Brain pericyte (primary cell): ENCODE results near the gene CDH20.
A peak's percentile ranks its signal among the peaks of the same experiment; 100 is the strongest.

ENCODE experiments used
- DNase-seq: peaks from one replicate; pipeline ENCODE4 v3.0.0-alpha.2; 2012; ENCODE audit warnings: low read depth, low spot score

Gene CDH20

GRCh38 chr18:61531182-61531581 lies 198.0 kb downstream of the CDH20 start:
- no peak for DNase-seq

DNA sequence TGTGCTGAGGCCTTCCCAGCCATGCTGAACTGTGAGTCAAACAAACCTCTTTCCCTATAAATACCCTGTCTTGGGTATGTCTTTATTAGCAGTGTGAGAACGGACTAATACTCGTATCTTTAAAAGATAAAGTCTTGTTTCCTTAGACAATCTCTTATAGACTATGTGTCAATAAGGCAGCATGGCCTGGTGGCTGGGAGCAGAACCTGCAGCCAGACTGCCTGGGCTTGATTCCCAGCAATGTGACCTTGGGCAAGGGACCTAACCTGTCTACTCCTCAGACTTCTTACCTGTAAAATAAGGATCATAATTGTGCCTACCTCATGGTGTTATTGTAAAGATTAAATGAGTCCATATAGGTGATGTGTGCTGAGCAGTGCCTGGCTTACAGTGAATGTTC lies 198.7 kb downstream of the CDH20 start:
- DNase-seq = no peak

DNA sequence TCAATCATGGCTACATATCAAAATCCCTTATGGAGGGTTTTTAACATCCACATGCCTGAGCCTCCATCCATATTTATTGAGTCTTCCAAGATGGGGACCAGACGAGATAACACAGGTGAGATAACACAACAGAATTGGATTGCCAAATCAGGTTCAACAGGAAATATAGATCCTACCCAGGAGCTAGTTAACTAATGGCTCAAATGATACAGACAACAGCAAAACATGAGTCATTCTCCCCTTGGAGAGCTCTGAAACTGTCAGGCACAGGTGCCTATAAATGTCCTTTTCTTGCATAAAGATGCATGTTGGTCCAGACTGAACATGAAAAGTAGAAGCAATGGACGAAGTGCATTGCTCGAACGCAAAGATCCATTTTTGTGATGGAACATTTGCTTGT lies 202.2 kb downstream of the CDH20 start:
- no peak for DNase-seq

GRCh38 chr18:61541673-61542072 lies 208.4 kb downstream of the CDH20 start:
- DNase-seq = no peak

GRCh38 chr18:61542596-61542995 lies 209.4 kb downstream of the CDH20 start:
- DNase-seq = no peak

GRCh38 chr18:61543518-61543917 lies 210.3 kb downstream of the CDH20 start:
- no peak for DNase-seq

DNA sequence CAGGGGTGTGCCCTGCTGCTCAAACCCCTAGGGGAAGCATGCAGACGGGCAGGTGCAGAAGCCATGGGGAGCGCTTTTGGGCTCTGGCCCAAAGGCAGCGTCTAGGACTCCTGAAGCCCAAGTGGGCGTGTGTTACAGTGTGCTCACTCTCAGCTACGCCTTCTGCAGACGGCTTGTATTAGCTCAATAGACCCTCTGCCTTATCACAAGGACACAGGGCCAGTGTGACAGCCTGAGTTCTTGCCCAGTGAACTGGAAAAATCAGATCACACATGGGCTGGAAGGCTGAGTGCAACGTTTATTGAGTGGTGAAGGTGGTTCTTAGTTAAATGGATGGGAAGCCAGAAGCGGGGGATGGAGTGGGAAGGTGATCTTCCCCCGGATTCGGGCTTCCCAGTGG lies 210.9 kb downstream of the CDH20 start:
- no peak for DNase-seq

- no peak for DNase-seq
Measured at GRCh38 chr18:61545281-61546245, 212.3 kb downstream of the CDH20 start.

DNA sequence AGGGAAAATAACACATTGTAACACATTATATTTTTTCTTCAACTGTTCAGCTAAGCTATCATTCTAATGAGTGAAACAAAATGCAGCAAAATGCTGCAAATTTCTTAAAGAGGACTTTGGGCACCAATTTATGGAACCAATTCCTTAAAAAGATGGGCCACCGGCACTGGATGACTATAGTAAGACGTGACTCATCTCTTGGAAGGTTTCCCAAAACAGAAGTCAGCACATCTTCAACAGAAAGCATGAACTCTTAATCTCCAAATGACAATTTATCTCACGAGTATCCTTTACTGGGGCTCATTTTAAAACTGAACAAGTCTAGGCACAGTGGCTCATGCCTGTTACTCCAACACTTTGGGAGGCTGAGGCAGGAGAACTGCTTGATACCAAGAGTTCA lies 213.4 kb downstream of the CDH20 start:
- no peak for DNase-seq

DNA sequence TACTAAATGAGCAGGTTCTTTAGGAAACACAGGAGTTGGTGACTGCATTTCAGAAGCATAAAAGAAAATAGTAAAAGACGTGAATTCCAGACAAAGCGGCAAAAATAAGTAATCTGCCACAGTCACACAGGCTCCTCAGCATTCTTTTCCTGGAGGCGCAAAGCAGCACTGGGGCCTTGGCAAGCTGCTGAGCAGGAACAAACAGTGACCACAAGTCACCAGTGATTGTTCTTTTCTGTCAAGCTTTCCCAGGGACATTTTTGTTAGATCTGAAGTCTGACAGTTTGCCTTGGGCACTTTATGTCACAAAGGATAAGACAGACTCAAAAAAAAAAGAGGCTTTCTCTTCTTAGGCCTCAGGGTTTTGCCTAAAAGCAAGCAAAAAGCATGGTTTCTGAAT lies 216.2 kb downstream of the CDH20 start:
- no peak for DNase-seq

- no peak for DNase-seq
Measured at GRCh38 chr18:61549889-61550288, 216.7 kb downstream of the CDH20 start.

DNA sequence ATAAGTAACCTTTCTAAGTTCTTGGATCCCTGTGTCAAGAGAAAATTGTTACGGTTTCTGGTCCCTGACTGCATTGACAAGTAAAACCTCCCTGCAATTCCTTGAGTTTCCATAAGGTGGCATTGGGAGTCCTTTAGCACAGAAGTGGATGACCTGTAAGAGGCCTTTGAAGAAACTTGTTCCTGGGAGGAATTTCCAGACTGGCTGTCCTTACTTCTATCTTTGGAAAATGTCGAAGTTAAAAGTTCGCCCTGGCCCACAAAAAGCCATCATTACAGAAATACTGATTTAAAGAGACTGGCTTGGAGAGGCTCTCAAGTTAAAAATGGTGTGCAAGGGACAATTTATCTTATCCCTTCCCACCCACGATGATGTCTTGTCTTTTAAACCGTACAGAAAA lies 218.4 kb downstream of the CDH20 start:
- DNase-seq = peak; percentile 52

- DNase-seq = no peak
Measured at GRCh38 chr18:61553045-61553659, 219.9 kb downstream of the CDH20 start.

- no peak for DNase-seq
Measured at GRCh38 chr18:61554117-61554776, 221.0 kb downstream of the CDH20 start.

- DNase-seq = no peak
Measured at GRCh38 chr18:61554946-61555361, 221.7 kb downstream of the CDH20 start.

- no peak for DNase-seq
Measured at GRCh38 chr18:61556316-61556715, 223.1 kb downstream of the CDH20 start.

GRCh38 chr18:61556862-61557261 lies 223.6 kb downstream of the CDH20 start:
- DNase-seq = no peak

- no peak for DNase-seq
Measured at GRCh38 chr18:61569176-61569892, 236.1 kb downstream of the CDH20 start.

- no peak for DNase-seq
Measured at GRCh38 chr18:61570070-61570469, 236.8 kb downstream of the CDH20 start.

DNA sequence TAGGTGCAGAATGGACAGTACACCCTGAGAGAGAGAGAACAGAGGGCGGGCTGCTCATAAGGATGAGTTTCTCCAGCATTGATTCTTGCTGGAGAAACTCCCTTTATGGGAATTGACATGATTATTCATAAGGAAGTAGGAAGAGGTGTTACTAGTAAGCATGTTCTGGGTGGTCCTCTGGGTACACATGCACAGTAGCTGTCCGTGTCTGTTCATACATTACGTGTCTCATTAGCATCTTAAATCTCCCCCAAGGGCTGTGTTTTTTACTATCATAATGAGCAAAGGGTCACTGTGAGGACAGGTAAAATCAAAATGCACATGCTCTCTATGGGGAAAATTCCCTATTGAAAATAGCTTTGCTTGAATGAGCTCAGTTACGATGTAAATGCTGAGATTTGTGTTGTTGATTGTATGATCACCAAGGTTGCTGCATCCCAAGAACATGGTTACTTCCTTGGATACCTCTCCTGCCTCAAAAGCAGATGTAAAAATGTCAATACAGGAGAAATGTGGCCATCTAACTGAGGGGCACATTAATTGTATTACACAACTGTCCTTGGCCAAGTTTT lies 238.9 kb downstream of the CDH20 start:
- no peak for DNase-seq

GRCh38 chr18:61572871-61573270 lies 239.6 kb downstream of the CDH20 start:
- no peak for DNase-seq
